Activated CD8-positive, alpha-beta T cell treated with anti-CD3 and anti-CD28 coated beads for 36 hours (primary cell): ENCODE data around the gene SCO2. TPM values are rescaled to one million over a fixed set of nuclear protein-coding genes. Genes with fewer than 3 reads are reported as not detected.

Experiments used
- ATAC-seq: fragments of 200-7000 bp; cut with Tn5 transposase; one replicate; pipeline ENCODE4 v1.10.0; 2021; ENCODE audit warnings: mild to moderate bottlenecking, moderate library complexity
- CTCF ChIA-PET: fragments of 350-600 bp; sonication (Branson Sonifier 250); formaldehyde crosslinking; loops from one replicate; lab custom pipeline; 2021; ENCODE audit warnings: antibody characterized with exemption; lab: Charles Lee
- POLR2A ChIA-PET: fragments of 350-600 bp; sonication (Branson Sonifier 250); formaldehyde crosslinking; loops from one replicate; lab custom pipeline; 2021; ENCODE audit warnings: antibody characterized with exemption; lab: Charles Lee
- DNase-seq: peaks from one replicate; pipeline ENCODE4 v3.0.0-alpha.2; 2020
- H3K27ac Mint-ChIP-seq: one replicate; pipeline ENCODE4 v1.8.0; 2021; ENCODE audit warnings: mild to moderate bottlenecking, mixed read lengths
- H3K27me3 Mint-ChIP-seq: one replicate; pipeline ENCODE4 v1.8.0; 2021; ENCODE audit warnings: mixed read lengths
- H3K36me3 Mint-ChIP-seq: one replicate; pipeline ENCODE4 v1.8.0; 2021; ENCODE audit warnings: low read depth, mixed read lengths
- H3K4me1 Mint-ChIP-seq: one replicate; pipeline ENCODE4 v1.8.0; 2021; ENCODE audit warnings: low read depth, mixed read lengths
- H3K4me3 Mint-ChIP-seq: one replicate; pipeline ENCODE4 v1.8.0; 2021; ENCODE audit warnings: mild to moderate bottlenecking, moderate library complexity, mixed read lengths
- H3K9me3 Mint-ChIP-seq: one replicate; pipeline ENCODE4 v1.8.0; 2021; ENCODE audit warnings: mixed read lengths
- intact Hi-C: fragments of 100-400 bp; cut with micrococcal nuclease; formaldehyde crosslinking; loops from one replicate; pipeline ENCODE4 v1.10.0; 2022
- total RNA-seq, 2 experiments: library from RNA; stranded (reverse); gene quantifications; one replicate each; pipeline ENCODE4 v1.2.3, GENCODE V29; 2021
- TF ChIP-seq, protein P1 (sequence below): fragments of 200-600 bp; IDR thresholded peaks from one replicate; pipeline ENCODE4 v1.8.0; 2022; ENCODE audit warnings: antibody characterized with exemption, mild to moderate bottlenecking

The SCO2 gene
- total RNA-seq, 2 experiments from 2014 or later = 2.7 TPM; not detected in 1

DNA sequence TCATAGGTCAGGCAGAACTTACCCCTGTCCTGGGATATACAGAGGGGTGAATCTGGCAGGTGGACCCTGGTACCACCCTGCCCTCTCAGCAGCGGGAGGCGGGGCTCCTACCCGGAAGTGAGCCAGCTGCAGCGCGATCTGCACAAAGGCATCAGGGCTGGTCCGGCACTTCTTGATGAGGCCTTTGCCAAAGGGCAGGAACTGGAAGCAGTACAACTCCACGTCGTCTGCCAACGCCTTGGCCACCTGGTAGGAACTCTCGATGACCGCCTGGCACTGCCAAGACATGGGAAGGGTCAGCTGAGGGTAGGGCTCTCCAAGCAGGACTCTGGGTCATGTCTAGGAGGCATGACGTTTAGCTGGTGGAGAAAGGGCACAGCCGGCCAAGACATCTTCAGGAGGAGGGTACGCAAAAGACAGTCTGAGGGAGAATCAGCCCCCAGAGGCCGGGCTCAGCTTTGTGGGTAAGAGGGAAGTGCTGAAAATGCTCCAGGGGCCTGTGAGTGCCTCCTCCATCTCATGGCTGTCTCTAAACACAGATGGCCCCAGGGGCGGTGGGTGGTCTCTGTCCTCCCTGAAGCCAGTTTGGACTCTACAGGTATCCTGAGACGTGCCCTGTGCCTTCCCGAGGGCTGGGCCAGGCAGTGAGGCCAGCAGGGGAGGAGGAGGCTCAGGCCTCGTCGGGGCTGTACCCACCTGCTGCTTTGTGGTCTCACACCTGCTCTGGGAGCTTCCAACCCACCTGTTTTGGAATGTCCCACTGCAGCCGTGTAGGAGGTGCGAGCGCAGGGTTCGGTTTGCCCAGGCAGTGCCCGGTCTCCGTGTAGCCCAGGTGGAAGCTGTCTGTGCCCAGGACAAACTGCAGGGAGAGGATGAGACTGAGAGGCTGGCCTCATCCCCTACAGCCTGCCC lies 46.1 kb upstream of the SCO2 start:
- ChIA-PET CTCF (interaction anchor here (1.4 kb wide), 1 partner anchor 9 kb away, joined by 9 read pairs; the partner anchor contains the start of gene SYCE3), POLR2A (interaction anchor here (1.2 to 4.0 kb wide), 3 partner anchors 8 to 46 kb away, joined by 3 to 12 read pairs (median 8); no protein-coding TSS in a partner anchor)
- Mint-ChIP-seq H3K4me3 (no peak overlapping the region), H3K27me3 (no peaks in the 10 kb centered on the region), H3K4me1 (no peaks in the 10 kb centered on the region), H3K9me3 (no peaks in the 10 kb centered on the region), H3K36me3 (peaks cover 21% of the 10 kb centered on the region), H3K27ac (no peak overlapping the region)
- DNase-seq = no peak
- TF ChIP-seq, protein P1, sequence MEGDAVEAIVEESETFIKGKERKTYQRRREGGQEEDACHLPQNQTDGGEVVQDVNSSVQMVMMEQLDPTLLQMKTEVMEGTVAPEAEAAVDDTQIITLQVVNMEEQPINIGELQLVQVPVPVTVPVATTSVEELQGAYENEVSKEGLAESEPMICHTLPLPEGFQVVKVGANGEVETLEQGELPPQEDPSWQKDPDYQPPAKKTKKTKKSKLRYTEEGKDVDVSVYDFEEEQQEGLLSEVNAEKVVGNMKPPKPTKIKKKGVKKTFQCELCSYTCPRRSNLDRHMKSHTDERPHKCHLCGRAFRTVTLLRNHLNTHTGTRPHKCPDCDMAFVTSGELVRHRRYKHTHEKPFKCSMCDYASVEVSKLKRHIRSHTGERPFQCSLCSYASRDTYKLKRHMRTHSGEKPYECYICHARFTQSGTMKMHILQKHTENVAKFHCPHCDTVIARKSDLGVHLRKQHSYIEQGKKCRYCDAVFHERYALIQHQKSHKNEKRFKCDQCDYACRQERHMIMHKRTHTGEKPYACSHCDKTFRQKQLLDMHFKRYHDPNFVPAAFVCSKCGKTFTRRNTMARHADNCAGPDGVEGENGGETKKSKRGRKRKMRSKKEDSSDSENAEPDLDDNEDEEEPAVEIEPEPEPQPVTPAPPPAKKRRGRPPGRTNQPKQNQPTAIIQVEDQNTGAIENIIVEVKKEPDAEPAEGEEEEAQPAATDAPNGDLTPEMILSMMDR = no peak
- no peak for ATAC-seq
- intact Hi-C loops = no loop called here

DNA sequence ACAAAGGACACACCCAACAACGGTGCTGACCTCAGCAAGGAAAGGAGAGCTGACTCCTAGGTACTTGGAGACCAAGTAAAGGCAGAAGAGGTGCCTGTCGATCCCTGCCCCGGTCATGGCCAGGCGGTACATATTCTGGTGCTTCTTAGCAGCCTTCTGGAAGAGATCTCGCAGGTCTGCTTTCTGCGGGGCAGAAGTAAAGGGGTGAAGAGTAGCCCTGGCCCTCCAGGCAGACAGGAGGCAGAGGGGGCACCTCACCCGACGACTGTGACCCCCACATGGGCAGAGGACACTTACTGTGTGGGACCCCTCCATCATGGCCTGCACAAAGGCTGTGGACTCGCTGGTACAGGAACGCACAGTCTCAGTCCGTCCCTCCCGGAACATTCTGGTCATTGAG lies 45.5 kb upstream of the SCO2 start:
- H3K9me3 Mint-ChIP-seq = no peaks in the 10 kb centered on the region
- no peaks in the 10 kb centered on the region for H3K27me3 Mint-ChIP-seq
- ATAC-seq = no peak
- ChIA-PET POLR2A (interaction anchor here (2.1 to 4.0 kb wide), 2 partner anchors 11 to 23 kb away, joined by 5 to 12 read pairs; no protein-coding TSS in a partner anchor), CTCF (no interaction called here)
- H3K27ac Mint-ChIP-seq = no peak overlapping the region
- DNase-seq = no peak
- intact Hi-C loops = no loop called here
- H3K36me3 Mint-ChIP-seq = peaks cover 21% of the 10 kb centered on the region
- TF ChIP-seq, protein P1 = no peak
- no peak overlapping the region for H3K4me3 Mint-ChIP-seq
- no peaks in the 10 kb centered on the region for H3K4me1 Mint-ChIP-seq

DNA sequence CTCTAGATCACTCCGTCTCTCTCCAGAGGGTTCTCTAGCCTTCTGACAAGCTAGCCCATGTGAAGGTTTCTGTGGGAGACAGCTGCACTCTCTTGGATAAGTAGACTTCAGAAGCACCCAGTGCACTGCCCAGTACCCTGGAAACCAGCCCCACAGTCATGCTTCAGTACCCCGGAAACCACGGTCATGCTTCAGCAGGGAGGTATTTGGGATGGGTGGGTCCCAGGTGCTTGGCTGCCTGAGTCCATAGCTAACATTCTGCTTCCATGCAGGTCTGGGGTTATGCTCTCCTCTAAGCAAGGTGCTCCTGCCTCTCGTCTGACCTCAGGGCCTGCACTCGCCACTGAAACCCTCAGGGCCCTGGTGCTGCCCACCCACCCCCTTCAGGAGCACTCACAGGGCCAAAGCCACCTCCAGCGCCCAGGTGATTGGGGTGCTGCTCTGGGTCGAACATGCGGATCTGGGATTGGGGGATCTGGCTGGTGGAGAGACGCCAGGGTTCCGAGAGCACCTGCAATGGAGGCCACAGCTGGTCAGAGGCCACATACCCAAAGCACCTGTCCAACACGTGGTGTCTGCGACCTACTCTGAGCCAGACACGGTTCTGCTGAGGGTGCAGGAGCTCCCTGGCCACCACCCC lies 44.6 kb upstream of the SCO2 start:
- H3K9me3 Mint-ChIP-seq = no peaks in the 10 kb centered on the region
- DNase-seq (no peak), ATAC-seq (no peak)
- H3K4me1 Mint-ChIP-seq = no peaks in the 10 kb centered on the region
- H3K27ac Mint-ChIP-seq = no peak overlapping the region
- H3K36me3 Mint-ChIP-seq = peaks cover 21% of the 10 kb centered on the region
- no peaks in the 10 kb centered on the region for H3K27me3 Mint-ChIP-seq
- intact Hi-C loops = no loop called here
- ChIA-PET CTCF (interaction anchor here (0.9 to 1.0 kb wide), 2 partner anchors 10 to 109 kb away, joined by 3 read pairs; no protein-coding TSS in a partner anchor), POLR2A (interaction anchor here (2.1 to 4.0 kb wide), 2 partner anchors 12 to 22 kb away, joined by 5 to 12 read pairs; no protein-coding TSS in a partner anchor)
- H3K4me3 Mint-ChIP-seq = no peak overlapping the region
- TF ChIP-seq, protein P1 = no peak

DNA sequence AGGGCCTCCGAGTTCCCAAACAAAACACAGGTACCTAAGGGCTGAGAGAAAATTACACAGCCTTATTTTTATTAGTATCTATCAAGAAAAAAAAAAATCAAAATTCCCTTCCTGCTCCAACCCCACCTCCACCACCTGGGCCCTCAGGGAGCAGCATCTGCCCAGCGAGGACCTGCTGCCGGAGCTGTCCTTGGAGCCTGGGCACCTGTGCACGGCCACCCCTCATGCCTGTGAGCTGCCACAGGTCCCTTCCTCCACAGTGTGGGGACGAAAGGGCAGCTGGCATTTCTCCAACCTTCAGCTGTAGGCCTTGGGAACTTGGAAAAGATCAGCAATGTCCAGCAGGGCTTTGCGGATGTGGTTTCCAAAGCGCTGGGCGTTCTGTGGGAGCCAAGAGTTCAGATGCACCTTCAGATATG lies 43.7 kb upstream of the SCO2 start:
- H3K9me3 Mint-ChIP-seq = no peaks in the 10 kb centered on the region
- no peak for ATAC-seq
- H3K4me3 Mint-ChIP-seq = no peak overlapping the region
- H3K36me3 Mint-ChIP-seq = peaks cover 21% of the 10 kb centered on the region
- intact Hi-C loops = no loop called here
- H3K4me1 Mint-ChIP-seq = no peaks in the 10 kb centered on the region
- POLR2A ChIA-PET = interaction anchor here (2.1 to 4.0 kb wide), 2 partner anchors 13 to 21 kb away, joined by 5 to 12 read pairs; no protein-coding TSS in a partner anchor
- DNase-seq = no peak
- CTCF ChIA-PET = interaction anchor here (1.0 kb wide), 1 partner anchor 108 kb away, joined by 3 read pairs; no protein-coding TSS in a partner anchor
- H3K27ac Mint-ChIP-seq = no peak overlapping the region
- TF ChIP-seq, protein P1 = no peak
- H3K27me3 Mint-ChIP-seq = no peaks in the 10 kb centered on the region
